GM21447 (cell line): ENCODE data around the gene ADCY2.

ENCODE experiments used
- ATAC-seq: cut with Tn5 transposase; IDR thresholded peaks from one replicate; pipeline ENCODE4 v1.9.1; 2021; ENCODE audit not compliant: unreplicated experiment

The ADCY2 gene

DNA sequence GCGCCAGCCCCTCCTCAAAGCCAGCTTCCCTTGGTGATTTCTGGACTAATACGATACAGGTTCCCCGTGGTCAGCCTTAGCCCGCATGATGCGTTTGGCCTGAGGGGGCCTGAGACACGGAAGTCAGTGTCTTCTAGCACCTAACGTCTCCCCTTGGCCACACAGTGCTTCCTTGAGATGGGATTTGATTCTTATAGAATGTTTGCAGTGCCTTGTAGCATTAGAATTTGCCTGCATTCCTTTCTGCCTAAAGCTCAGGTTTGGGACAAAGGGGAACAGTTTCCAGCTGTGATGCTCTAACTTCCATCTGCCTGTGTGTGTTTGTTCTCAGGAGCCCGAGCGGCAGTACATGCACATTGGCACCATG lies 420.6 kb downstream of the ADCY2 start:
- no peak for ATAC-seq

DNA sequence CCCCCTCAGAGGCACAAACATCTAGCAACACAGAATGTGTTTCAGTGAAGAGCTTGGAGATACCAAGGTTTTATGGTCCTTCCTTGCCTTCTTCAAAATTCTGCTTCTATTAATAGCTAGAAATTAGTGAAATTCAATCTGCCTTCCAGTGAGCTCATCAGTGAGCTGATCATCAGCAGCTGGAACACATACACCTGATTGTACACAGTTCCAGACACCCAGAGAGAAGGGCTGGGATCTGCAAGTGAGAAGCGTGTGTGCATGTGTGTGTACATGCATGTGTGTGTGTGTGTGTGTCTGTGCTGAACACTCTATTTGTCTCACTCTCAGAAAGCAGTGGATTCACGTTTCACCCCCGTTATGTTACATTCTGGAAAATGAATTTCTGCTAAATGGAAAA lies 426.5 kb downstream of the ADCY2 start:
- ATAC-seq, result no peak

DNA sequence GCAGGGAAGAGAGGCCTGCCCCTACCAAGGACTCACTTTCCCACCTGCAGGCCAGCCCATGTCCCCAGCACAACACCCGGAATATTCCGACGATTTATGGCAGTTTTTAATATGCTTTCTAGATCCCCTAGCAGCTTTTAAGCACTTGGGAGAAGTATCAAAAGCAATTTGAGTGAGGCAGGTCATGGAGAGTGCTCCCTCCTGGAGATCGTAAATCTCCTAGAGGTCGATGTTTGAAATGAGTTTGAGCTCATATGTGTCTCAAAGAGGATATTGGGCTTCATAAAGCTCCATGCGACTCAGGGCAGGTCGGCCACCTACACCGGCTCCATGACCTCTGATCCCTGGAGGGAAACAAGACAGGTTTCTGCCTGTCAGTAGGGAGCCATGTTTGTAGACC lies 427.7 kb downstream of the ADCY2 start:
- ATAC-seq, result no peak

DNA sequence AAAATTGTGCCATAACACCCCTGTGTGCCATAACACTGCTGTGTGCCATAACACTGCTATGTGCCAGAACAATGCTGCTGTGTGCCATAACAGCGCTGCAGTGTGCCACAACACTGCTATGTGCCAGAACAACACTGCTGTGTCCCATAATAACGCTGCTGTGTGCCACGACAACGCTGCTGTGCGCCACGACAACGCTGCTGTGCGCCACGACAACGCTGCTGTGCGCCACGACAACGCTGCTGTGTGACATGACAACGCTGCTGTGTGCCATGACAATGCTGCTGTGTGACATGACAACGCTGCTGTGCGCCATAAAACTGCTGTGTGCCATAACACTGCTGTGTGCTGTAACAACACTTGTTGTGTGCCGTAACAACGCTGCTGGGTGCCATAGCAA lies 429.1 kb downstream of the ADCY2 start:
- no peak for ATAC-seq

DNA sequence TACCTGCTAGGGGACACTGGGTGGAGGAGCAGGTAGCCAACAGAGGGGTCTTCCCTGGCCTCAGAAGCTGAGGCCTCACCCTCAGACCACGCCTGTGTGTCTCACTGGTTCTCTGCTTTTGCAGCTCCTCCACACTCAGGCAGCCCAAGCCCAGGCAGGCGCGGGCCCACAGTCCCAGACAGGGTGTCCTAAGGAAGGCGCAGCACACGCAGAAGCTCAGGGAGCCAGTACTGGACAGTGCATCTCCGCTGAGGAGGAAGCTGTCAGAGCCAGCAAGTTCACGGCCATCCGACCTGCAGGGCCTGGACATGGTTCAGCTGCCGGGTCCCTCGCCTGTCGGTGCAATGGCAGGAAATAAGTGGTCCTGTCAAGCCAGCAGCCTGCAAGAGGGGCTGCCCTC lies 429.7 kb downstream of the ADCY2 start:
- no peak for ATAC-seq

DNA sequence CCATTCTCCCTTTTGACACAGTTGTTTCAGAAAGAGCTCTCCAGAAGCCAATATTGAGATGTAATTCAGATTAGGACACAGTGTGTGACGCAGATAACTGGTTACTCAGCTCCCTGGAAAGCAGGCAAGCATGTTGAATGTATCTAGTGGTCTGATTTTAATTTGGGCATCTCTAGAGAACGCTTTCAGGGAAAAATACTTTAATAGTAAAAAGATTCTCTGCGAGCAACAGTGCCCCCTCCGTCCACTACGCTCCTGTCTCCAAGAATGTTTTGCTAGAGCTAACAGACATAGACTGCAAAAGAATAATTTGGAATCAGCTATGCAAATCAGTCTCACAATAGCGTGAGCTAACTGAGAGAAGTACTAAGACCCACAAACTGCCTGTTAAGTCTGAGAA lies 431.7 kb downstream of the ADCY2 start:
- ATAC-seq, result no peak

DNA sequence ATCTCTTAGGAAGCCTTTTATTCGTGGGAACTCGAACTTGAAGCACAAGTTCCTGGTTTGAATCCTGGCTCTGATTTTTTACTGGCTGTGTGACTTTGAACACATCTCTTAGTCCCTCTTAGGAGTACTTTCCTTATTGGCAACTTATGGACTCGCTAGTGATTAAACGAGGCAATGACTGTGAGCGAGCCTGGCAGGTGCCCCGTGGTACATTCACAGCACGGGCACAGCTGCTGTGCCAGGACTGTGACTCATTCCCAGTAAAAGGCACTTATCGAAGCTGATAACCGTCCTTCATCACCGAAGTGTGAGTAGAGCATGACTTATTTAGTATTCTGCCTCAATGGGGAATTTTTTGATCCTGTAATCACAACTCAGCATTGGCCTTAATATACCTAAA lies 432.3 kb downstream of the ADCY2 start:
- no peak for ATAC-seq

DNA sequence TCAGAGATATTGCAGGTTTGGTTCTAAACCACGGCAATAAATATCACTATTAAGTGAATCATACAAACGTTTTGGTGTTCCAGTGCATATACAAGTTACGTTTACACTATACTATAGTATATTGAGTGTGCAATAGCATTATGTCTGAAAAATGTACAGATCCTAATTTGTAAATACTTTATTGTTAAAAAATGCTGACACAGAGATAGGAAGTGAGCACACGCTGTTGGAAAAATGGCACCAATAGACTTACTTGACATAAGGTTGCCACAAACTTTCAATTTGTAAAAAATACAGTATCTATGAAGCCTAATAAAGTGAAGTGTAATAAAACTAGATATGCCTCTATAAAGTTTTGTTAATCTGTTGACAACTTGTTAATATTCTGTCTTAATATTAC lies 439.0 kb downstream of the ADCY2 start:
- no peak for ATAC-seq

DNA sequence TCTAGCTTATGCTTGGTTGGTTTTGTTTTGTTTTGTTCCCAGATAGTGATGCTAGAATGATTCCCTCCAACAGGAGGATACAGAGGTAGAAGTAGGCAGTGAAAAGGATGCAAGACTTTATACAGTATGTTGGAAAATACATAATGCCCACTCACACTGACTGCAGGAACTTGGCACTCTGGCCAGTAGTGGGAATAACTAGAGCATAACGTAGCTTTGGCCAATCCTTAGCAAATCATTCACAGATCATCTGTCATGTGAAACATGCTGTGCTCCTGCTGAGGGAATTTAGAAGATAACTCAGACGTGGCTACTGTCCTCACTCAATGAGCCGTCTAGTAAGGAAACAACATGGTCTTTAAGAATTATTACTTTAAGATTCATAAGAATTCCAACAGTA lies 441.5 kb downstream of the ADCY2 start:
- no peak for ATAC-seq

DNA sequence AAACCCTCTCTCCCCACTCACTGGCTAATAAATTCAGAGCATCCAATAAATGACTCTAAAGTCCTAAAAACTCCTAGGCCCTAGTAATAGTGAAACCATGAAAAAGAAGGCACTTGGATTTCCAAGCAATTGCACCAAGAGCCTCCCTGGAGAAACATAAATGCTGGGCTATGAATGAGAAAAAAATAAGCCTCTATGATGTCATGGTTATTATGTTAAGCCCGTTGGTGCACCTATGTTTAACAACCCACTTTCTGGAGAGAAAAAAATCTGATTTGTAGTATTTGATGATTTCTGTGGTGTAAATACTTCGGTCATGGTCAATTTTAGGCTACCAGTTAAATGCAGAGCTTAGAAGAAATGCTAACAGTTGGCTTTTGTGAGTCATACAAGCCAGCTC lies 446.6 kb downstream of the ADCY2 start:
- no peak for ATAC-seq

DNA sequence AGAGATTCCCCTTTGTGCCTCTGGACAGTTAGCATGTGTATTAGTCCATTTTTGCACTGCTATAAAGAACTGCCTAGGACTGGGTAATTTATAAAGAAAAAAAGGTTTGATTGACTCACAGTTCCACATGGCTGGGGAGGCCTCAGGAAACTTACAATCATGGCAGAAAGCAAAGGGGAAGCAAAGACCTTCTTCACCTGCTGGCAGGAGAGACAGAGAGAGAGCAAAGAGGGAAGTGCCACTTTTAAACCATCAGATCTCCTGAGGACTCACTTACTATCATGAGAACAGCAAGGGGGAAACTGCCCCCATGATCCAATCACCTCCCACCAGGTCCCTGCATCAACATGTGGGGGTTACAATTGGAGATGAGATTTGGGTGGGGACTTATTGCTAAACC lies 449.0 kb downstream of the ADCY2 start:
- no peak for ATAC-seq

DNA sequence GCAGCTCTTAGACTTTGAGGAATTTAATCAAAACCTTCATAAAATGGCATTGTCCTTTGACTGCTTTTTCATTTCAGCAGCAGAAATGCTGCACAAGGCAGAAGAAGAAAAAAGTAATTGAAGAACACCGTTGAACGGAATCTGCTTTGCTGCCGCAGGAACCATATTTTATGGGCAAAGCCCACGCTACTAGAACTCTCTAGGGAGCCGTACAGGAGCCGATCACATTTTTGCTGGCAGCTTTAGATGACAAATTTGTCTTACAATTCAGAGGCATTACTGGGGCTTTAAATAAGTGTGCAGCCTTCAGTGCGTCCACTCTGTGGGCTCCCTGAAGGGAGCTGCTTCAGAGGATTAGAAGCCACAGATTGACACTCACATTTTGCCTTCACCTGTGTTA lies 449.6 kb downstream of the ADCY2 start:
- no peak for ATAC-seq

DNA sequence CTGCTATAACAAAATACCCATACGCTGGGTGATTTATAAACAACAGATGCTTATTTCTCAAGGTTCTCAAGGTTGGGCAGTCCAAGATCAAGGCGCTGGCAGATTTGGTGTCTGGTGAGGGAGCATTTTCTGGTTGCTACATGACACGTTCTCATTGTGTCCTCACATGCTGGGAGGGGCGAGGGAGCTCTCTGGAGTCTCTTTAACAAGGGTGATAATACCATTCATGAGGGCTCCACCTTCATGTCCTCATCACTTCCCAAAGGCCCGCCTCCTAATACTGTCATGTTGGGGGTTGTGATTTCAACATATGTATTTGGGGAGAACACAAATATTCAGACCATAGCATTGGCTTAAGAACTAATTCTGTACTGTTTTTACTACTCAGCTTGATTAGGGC lies 450.4 kb downstream of the ADCY2 start:
- ATAC-seq, result no peak

DNA sequence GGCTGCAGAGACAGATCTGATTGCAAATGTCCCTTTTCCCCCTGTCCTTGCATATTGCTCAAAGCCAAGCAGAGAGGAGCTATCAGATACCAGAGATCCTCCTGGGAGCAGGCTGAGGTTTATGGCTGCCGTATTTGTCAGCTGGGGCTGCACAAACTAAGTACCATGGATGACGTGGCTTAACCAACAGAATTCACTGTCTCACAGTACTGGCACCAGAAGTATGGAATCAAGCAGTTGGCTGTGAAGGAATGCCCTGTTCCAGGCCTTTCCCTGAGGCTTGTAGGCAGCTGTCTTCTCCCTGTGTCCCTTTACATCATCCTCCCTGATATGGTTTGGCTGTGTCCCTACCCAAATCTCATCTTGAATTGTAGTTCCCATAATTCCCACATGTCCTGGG lies 452.4 kb downstream of the ADCY2 start:
- no peak for ATAC-seq

DNA sequence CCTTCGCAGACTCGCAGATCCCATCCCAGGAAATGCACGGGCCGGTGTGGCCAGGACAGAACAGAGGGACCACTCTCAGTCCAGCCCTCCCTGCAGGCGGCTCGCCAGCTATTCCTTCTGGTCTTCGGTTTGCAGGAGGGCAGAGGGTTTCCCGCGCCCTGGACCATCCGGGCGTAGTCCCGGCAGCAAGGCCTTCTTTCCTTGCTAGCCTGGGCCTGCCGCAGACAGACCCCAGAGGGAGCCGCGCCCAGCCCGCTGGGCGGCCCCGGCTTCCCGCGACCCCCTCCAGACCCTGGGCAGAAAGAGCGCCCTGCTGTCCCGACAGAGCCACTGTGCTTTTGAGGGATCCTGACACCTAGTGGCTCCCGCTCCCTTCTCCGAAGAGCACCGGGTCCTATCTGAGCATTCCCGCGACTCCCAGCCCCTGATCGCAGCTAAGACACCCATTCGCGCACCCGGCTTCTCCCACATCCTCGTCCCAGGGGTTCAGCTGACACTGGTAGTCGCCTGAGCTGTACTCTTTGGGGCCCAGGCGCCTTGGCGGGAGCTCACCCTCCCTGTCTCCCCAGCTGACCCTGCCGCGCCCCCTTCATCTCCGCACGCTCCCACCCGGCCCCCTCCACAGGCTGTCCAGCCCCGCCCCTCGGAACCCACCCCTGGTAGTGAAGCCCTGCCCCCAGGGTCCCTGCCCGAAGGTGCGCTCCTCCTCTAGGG lies 453.9 kb downstream of the ADCY2 start:
- no peak for ATAC-seq

DNA sequence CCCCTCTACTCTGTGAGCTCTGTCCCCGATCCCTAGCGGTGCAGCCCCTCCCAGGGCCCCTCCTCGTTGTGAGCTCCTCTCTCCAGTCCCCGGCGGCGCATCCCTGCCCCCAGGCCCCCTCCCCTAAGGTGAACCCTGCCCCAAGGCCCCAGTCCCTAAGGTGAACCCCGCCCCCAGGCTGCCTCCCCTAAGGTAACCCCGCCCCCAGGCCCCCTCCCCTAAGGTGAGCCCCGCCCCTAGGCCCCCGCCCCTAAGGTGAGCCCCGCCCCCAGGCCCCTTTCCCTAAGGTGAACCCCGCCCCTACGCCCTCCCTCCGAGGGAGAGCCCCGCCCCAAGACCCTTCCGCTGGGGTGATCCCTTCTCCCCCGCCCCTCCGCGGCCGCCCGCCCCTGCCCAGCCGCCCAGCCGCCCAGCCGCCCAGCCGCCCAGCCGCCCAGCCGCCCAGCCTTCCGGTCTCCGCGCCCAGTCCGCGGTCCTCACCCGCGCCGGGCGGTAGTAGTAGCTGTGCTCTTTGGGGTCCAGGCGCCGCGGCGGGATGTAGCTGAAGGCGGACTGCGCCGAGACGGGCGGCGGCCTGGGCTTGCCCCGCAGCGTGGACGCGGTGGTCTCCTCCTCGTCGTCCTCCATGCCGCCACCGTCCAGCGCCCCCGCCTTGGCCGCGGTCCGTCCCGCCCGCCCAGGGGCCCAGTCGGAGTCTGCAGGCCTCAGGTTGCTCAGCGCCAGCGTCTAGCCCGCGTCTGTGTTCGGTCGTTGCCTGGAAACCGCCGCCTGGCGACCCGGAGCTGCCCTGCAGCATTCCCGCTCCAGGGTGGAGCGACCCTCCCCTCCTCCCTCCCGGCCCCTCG lies 454.7 kb downstream of the ADCY2 start, which contains the start of gene CFAP90:
CFAP90 (minus strand) TSS at position 739 of the 845 bp plus-strand sequence; CDS start at position 627, 112 bp downstream.
- no peak for ATAC-seq

DNA sequence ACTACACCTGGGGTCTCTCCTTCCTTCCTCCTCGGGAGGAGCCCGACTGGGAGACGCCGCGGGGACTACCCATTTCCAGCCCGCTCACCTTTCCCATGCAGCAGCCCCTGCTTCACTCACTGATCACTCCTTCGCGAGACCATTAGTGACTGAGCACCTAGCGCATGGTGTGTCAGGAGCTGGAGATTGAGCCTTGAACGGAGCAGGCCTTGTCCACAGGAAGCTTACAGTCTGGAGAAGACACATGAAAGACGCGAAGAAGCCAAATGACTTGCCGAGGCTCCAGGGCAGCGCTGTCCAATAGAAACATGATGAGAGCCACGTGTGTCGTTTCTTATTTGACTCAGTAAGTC lies 455.3 kb downstream of the ADCY2 start:
- ATAC-seq, result no peak

DNA sequence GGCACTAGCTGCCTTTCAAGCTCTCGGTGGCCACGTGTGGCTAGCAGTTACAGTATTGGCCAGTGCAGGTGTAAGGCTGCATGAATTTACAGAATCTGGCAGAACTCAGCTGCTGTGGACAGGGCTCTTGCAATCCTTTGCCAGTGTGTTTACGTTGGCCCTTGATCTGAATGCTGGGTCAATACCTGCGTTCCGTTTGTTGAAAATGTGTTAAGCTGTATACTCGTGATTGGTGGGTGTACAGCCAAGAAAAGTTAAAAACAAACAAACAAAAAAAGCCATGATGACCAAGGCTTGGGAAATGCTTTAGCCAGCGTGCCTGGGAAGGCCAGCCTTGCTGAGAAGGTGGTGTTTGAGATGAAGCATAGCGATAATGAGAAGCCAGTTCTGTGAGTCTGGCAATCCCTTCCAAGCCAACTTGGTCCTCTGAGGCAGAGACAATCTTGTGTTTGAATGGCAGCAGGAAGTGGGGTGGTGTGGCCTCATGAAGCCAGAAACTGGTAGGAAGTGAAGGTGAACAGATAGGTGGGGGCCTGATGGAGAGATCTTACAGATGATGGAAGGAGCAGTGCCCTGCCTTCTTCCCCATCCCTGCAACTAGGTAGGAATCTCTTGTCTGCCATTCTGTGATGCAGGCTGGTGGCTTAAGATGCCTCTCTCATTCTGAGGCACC lies 455.8 kb downstream of the ADCY2 start:
- no peak for ATAC-seq

DNA sequence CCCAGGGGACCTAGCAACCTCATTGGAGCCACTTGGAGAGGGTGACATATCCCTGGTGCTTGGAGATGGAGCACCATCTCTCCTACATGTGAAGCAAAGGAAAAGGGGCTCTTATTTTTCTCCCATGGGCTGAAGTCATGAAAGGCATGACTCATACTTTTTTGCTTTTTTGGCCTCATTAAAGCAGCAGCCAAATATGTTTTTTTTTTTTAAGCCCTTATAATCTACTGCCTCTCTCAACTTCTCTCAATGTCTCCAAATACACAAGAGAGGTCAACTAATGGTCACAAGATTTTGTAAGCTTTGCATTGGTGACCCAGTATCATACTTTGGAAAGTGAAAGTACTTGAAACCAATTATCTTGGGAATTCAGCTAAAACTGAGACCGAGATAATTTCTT lies 456.6 kb downstream of the ADCY2 start:
- no peak for ATAC-seq

DNA sequence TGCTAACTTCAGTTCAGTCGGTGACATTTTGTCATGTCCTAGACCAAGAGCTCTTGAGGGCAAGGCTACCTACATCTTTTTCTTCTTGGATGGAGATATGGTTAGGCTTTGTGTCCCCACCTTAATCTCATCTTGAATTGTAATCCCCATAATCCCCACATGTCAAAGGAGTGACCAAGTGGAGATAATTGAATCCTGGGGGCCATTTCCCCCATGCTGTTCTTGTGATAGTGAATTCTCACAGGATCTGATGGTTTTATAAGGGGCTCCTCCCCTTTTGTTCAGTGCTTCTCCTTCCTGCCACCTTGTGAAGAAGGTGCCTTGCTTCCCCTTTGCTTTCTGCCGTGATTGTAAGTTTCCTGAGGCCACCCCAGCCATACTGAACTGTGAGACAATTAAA lies 457.1 kb downstream of the ADCY2 start:
- ATAC-seq, result no peak

DNA sequence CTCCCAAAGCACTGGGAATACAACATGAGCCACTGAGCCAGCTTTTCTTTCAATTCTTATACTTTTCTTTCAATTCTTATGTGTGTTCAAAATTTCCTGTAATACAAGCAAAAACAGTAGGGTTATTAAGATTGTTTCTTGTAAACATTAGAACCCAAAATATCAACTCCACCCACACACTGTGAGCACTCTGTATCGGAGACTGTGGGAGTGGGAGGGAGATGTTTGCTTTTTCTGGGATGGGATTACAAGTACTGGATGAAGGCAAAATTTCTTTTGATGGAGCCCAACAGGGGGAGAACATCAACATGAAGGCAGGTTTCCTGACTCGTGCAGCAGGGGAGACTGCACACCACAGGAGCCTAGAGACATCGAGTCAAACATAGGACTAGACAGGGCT lies 459.7 kb downstream of the ADCY2 start:
- no peak for ATAC-seq

DNA sequence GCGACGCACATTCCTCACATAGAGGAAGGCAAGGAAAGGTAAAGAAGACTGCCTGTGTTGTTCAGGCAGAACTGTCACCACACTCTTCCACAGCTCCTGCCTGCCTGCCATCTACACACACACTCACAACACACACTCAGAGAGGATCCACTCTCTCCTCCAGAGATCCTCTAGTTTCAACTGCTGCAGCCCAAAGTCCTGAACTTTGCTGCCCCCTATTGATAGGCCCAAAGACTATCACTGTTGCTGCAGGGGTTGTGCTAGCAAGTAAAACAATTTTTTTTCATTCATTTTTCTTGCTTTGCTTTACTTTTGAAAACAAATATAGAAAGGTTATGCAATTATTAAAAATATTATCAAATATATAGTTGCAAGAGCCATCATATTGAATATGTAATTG lies 460.9 kb downstream of the ADCY2 start:
- ATAC-seq, result no peak
